GM18520 (cell line): Measurements from ENCODE around the gene FGGY.
A peak's percentile ranks its signal among the peaks of the same experiment; 100 is the strongest.

ENCODE experiments used
- ATAC-seq: cut with Tn5 transposase; IDR thresholded peaks from one replicate; pipeline ENCODE4 v1.9.1; 2021; ENCODE audit not compliant: unreplicated experiment

FGGY gene

DNA sequence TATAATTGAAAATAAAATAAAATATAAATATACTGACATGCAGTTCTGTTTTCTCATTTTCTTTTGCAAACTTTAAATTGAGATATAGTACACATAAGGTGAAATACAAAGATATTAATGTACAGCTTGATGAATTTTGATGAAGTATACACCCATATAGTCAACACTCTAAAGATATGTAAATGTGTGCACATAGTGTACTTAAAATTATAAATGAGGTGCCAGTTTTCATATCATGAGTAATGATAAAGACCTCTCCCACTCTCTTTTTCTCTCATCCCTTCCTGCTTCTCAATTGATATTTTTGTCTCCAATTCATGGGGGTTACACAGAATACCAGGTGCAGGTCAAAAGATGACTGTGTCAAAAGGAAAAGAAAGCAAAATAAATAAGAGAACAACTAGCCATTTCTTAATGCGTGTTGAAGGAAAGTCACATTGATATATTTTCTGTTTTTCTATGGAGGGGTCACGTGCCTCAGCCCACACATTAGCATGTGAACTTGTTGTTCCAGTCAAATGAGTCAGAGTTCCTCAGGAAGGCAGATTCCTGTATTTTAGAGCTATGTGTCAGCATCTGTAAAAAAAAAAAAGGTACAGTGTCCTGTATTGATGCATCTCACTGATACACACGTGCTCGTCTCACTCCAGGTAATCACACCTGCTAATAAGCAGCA, 453.6 kb downstream of the FGGY start:
- no peak for ATAC-seq

DNA sequence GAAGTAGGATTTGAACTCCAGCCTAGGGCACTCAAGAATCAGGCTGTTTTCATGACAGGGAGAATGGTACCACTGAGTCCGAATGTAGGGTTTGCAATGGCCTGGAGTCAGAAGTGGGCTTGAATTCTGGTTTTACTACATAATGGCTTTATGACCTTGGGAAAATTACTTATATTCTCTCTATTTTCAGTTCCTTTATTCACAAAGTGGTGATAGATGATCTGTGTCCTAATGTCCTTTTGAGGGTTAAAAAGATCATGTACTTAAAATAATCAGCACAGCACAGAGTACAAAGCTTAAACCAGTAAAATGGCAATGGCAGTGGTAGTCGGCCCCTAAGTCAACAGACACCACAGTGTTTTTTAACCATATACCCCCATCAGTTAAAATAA, 454.1 kb downstream of the FGGY start:
- no peak for ATAC-seq

GRCh38 chr1:59751801-59752200, 454.9 kb downstream of the FGGY start:
- ATAC-seq = no peak

DNA sequence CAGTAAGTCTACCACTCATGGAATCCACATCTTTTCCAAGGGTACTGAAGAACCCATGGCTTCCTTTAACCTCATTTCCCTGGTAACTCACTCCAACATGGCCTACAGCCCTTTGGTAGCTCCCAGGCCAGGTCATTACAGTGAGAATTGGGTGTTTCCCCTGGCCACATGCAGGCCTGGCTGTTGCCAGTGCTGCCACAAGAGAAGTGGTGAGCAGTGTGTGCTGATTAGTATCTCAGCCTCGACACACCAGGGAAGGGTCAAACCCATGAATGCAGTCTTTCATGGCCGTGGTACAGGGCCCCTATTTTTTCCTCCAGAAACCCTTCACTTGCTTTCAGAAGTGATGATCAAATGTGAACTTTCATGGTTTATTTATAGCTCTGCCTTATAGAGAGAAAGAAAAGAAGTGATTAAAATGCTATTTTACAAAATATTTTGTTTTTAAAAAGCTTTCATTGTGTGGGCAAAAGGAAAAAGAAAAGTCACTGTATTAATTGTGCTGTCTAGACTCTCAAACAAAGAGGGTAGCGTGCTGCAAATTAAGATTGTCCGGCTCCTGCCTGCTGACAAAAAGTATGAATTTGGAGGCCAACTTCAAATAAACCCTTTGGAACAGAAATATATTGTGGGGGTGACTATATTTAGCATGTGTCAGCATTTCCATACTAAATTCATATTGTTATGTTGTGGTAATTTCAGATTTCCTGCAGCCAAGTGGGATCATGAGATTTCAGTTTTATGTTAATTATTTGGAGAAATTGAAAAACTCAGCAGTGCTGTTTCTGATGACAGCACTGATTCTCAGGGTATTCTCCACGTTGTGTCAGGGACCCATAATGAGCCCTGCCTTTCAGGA, 455.9 kb downstream of the FGGY start:
- peak; percentile 68 for ATAC-seq

DNA sequence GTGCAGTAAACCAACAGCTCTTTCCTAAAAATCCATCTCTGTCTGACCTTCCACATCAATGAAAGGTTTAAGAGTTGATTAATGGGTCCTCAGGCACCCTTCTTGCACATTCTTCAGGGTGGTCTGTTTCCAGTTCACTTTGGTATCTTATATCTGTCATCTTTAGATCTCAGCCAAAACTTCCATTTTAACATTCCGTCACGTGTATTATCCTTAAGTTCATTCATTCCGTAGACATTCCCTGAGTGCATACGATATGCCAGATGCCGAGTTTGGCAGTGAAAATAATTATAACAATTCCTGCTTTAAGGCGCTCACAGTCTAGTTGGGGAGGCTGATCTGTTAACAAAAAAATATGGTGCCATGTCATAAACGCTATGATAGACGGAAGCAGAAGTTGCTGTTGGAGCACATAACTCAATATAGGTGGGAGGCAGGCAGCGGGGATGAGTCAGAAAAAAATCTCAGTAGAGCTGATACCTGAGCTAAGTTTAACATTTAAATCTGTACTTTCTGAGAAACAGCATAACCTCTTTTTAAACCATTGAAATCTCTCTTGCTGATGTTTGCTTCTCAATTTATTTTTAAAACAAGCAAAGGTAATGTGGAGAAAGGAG, 458.3 kb downstream of the FGGY start:
- ATAC-seq = no peak

DNA sequence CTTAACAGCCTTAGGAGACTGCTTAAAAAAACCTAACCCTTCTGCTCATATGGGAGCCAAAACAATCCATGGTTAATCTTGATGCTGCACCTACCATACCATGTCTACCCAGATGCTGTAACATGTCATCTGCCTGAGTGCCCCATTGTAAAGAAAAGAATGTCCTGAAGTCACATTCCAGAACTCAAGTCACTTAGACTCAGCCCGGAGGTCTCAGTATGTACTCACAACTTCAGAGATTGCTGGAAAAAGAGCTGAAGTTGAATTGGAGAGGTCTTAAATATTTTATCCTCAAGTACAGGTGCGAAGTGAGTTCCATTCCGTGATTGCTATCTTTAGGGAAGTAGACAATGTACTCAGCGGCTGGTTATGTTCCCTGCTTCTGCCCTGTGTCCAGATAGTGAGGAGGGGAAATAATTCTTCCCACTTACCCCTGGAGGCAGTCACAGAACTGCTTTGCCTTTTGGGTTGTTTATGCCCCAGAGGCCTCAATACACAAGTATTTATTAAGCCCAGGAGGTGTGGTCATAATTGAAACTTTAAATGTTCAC, 460.4 kb downstream of the FGGY start:
- no peak for ATAC-seq

- ATAC-seq = peak; percentile 68
Measured at GRCh38 chr1:59759156-59759925, 462.4 kb downstream of the FGGY start.

DNA sequence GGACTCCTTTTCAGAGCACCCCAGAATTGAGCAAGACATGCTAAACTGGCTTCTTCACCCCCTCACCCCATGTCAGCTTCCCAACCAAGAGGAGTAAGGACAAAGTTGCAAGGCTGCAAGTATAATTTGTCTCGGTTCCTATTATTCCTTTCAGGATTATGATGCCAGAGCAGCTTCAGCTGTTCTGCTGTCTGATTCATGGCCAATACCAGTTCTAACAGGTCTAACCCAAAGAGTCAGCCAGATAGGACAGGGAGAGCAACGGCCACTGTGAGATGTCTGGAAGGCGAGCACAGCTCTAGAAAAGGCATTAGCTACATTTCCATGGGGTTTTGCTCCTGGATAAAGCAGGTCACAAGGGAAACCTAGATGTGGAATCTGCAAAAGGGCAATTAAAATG, 464.5 kb downstream of the FGGY start:
- ATAC-seq = no peak

- no peak for ATAC-seq
Measured at GRCh38 chr1:59763418-59763817, 466.5 kb downstream of the FGGY start.

DNA sequence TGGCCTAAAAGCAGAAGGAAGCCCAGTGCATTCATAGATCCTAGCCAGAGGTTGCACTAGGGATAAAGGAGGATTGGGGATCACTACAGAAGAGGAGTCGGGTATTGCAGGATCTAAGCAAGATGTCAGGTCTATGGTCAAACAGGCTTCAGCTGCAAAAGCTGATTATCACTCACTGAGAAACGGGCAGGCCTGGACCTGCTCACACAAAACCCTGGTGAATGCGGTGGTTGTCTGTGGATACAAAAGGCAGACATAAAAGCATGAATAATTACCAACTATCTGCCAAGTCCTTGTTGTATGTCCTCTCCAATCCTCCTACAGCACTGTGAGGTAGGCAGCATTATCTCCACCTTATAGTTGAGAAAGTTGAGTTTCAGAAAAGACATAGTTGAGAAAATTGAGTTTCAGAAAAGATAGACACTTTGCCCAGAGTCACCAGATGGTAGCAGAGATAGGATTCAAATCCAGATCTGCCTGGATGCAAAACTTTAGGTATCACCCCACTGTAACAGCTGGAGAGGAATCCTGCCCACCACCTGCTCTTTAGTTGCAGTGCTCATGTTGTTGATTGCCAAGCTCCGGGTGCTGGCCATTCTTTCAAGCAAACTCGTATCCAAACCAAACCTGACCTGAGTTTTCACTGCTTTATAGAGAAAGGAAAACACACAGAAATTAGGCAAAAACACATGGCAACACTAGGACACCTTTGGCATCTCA, 468.3 kb downstream of the FGGY start:
- no peak for ATAC-seq

- no peak for ATAC-seq
Measured at GRCh38 chr1:59766227-59766855, 469.4 kb downstream of the FGGY start.

- ATAC-seq = no peak
Measured at GRCh38 chr1:59767119-59767518, 470.2 kb downstream of the FGGY start.

DNA sequence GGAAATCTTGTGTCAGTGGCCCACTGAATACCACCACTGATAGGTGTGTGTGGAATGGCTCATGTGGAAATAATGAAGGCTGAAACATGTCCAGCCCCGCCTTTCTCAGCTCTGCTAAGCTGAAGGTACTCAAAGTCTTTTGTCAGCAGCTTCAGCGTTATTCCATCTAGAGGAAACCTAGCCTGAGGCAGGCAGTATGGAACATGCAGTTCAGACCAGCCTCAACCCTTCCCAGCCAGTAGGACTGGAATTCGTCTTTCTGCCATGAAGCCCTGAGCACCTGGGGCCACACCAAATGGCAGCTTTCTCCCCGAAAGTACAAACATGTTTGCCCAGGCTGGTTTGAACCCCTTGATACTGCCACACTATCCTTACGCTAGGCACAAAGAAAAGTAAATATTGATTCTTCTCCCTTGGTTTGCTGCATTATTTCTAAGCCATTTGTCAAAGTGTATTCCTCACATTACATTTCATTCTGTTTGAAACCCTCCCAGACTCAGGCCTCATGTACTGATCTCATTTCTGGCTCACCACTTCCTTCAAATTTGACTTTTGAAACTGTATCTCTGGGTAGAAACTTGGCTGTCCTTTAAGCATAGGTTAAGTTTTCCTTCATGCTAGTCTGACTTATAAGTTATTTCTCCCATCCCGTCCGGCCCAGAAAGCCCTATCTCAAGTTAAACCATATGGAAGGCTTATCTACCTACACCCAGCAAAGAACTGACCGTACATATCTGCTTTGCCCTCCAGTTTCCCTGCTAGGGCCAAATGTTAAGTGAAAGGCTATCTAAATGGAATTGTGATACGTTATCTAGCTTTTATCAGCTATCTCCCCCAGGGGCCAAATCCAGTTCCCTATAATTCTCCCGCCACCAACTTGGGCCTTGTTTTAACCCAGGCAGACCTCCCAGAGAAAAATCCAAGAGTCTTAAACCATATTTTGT, 472.2 kb downstream of the FGGY start:
- ATAC-seq = no peak

DNA sequence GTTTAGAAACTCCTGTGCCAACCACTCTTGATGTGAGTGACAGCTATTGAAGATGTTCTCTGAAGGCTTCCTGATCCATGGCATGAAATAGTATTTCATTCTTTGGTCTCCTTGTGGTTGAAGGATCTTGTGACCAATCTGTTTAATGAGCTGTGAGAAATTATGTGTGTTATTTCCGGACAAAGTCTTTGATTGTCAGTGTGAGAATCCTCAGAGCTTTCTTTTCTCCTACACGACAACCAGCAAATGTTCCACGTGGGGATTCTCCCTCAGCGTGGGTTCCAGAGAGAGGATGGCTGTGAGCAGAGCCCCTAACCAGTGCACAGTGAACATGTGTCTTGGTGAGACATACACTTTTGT, 472.8 kb downstream of the FGGY start:
- ATAC-seq = no peak

DNA sequence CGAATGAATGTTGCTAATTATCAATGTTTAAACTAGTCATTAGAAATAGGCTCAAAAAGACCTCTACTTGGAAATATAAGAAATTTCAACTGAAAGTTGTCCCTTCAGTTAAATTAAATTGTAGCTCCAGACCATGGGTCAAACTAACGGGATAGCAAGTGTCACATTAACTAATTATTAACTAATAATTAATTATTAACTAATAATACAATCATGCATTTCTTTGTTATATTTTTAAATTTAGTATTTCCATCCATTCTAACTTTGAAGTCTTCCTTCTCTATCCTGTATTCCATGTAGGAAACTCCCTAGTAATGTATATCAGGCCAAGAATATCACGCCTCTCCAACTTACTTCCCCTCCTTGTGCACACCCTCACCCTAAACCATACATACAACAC, 474.5 kb downstream of the FGGY start:
- ATAC-seq = no peak

DNA sequence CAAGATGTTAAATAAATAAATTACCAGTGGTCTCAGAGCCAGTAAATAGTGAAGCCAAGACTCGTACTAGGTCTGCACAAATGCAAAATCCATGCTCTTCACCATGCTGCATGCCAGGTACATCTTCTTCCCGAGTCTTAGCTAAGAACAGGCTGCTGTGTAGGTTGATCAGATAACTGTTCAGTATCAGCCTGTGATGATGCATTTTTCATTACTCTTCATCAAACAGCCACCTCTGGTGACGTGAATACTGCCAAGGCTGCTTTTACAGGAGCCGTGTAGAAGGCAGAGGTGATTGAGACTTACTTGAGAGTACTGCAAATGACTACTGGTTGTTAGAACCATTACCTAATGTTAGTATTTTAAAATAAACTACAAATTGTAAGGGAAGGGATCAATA, 478.6 kb downstream of the FGGY start:
- no peak for ATAC-seq

DNA sequence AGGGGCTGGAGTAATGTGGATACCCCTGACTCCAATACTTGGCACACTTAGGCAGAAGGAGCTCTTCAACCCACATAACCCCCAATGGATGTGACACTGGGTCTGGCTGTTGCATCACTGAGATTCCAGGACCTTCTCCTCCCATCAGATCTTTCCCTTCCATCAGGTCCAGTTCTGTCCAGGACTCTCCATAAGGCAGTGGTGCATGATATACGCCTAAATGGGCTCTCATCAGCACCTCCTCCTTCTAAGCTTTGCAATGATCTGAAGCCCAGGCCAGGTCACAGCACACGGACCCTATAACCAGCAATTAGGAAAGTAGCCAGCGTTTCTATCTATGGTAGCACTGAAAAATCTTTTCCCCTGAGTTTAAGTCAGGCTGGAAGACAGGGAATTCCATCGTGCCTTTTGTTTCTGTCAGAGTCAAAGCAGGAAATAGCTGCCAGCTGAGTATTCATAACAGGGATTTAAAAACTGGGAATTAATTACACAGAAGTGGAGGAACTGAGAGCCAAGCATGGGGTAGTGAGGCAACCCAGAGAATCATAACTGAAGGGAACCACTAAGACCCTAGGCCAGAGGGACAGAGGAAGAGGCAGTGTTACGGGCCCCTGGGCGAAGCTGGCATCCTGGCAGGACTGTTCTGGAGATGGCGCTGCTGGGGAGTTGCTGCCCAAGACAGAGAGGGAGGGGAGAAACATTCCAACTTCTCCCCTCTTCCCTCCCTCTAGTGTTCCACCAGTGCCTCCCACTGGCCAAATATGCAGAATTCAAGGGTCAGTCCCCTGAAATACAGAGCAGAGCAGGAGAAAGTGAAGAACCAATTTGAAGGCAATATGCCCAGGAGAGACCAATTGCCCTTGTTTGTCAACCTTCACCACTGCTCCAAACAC, 480.3 kb downstream of the FGGY start:
- no peak for ATAC-seq

GRCh38 chr1:59779949-59780348, 483.1 kb downstream of the FGGY start:
- ATAC-seq = no peak
